H9 (cell line): ENCODE data around the gene PNRC2. TPM values are rescaled to one million over a fixed set of nuclear protein-coding genes. Genes with fewer than 3 reads are reported as not detected.

ENCODE experiments used
- DNase-seq: peaks from one replicate; pipeline ENCODE4 v3.0.0-alpha.2; 2017
- H2AFZ ChIP-seq: one replicate; pipeline ENCODE4 v1.6.1; 2013; ENCODE audit warnings: mild to moderate bottlenecking, low read length, control low read depth, moderate library complexity
- H2AK5ac ChIP-seq: 2 replicates; pipeline ENCODE4 v1.6.1; 2013; ENCODE audit warnings: low read length, control low read depth, mixed read lengths; ENCODE audit not compliant: insufficient read length
- H2BK120ac ChIP-seq: one replicate; pipeline ENCODE4 v1.6.1; 2013; ENCODE audit warnings: low read depth, mild to moderate bottlenecking, low read length, control low read depth, inconsistent platforms; ENCODE audit not compliant: poor library complexity, severe bottlenecking
- H2BK12ac ChIP-seq: 2 replicates; pipeline ENCODE4 v1.6.1; 2013; ENCODE audit warnings: low read length, control low read depth, mixed read lengths, low read depth; ENCODE audit not compliant: insufficient read length
- H2BK15ac ChIP-seq: 2 replicates; pipeline ENCODE4 v1.6.1; 2013; ENCODE audit warnings: low read depth, low read length, control low read depth
- H2BK20ac ChIP-seq: one replicate; pipeline ENCODE4 v1.6.1; 2013; ENCODE audit warnings: low read depth, mild to moderate bottlenecking, low read length, control low read depth, inconsistent platforms; ENCODE audit not compliant: poor library complexity, severe bottlenecking
- H2BK5ac ChIP-seq: 2 replicates; pipeline ENCODE4 v1.6.1; 2013; ENCODE audit warnings: low read length, control low read depth, mixed read lengths; ENCODE audit not compliant: insufficient read length
- H3K14ac ChIP-seq: 2 replicates; pipeline ENCODE4 v1.6.1; 2013; ENCODE audit warnings: low read length, control low read depth; ENCODE audit not compliant: insufficient read depth
- H3K18ac ChIP-seq: 2 replicates; pipeline ENCODE4 v1.6.1; 2013; ENCODE audit warnings: low read depth, mild to moderate bottlenecking, mixed read lengths, low read length, control low read depth; ENCODE audit not compliant: insufficient read length
- H3K23ac ChIP-seq: 2 replicates; pipeline ENCODE4 v1.6.1; 2013; ENCODE audit warnings: low read length, control low read depth, mixed read lengths, low read depth; ENCODE audit not compliant: insufficient read length
- H3K23me2 ChIP-seq: 2 replicates; pipeline ENCODE4 v1.6.1; 2013; ENCODE audit warnings: low read depth, mild to moderate bottlenecking, mixed read lengths, low read length, control low read depth; ENCODE audit not compliant: insufficient read length, poor library complexity, severe bottlenecking
- H3K27ac ChIP-seq: 2 replicates; pipeline ENCODE4 v1.5.1; 2013; ENCODE audit warnings: low read length, control low read depth, mixed read lengths, low read depth; ENCODE audit not compliant: insufficient read length
- H3K27me3 ChIP-seq: 2 replicates; pipeline ENCODE4 v1.6.1; 2013; ENCODE audit warnings: low read length, control low read depth, inconsistent platforms; ENCODE audit not compliant: insufficient read depth
- H3K4ac ChIP-seq: 2 replicates; pipeline ENCODE4 v1.6.1; 2013; ENCODE audit warnings: low read depth, mild to moderate bottlenecking, control low read depth, inconsistent platforms, low read length, moderate library complexity
- H3K4me1 ChIP-seq: 2 replicates; pipeline ENCODE4 v1.6.1; 2013; ENCODE audit warnings: low read length, control low read depth, inconsistent platforms; ENCODE audit not compliant: insufficient read depth
- H3K4me2 ChIP-seq: 2 replicates; pipeline ENCODE4 v1.6.1; 2013; ENCODE audit warnings: low read length, control low read depth, mixed read lengths; ENCODE audit not compliant: insufficient read length, insufficient read depth
- H3K56ac ChIP-seq: 2 replicates; pipeline ENCODE4 v1.6.1; 2013; ENCODE audit warnings: low read depth, mild to moderate bottlenecking, mixed read lengths, low read length, control low read depth; ENCODE audit not compliant: insufficient read length
- H3K79me1 ChIP-seq: 2 replicates; pipeline ENCODE4 v1.6.1; 2013; ENCODE audit warnings: low read depth, mild to moderate bottlenecking, moderate library complexity, low read length, control low read depth, inconsistent platforms; ENCODE audit not compliant: insufficient read depth, poor library complexity, severe bottlenecking
- H3K79me2 ChIP-seq: 2 replicates; pipeline ENCODE4 v1.6.1; 2013; ENCODE audit warnings: low read length, control low read depth, inconsistent platforms; ENCODE audit not compliant: insufficient read depth
- H3K9ac ChIP-seq: 2 replicates; pipeline ENCODE4 v1.6.1; 2013; ENCODE audit warnings: low read length, control low read depth, mixed read lengths; ENCODE audit not compliant: insufficient read length; ENCODE audit errors: extremely low read depth
- H3K9me3 ChIP-seq: one replicate; pipeline ENCODE4 v1.6.1; 2013; ENCODE audit warnings: low read depth, low read length, inconsistent platforms; ENCODE audit not compliant: control insufficient read depth
- H3T11ph ChIP-seq: one replicate; pipeline ENCODE4 v1.6.1; 2013; ENCODE audit warnings: mild to moderate bottlenecking, low read length, control low read depth, inconsistent platforms
- H4K20me1 ChIP-seq: one replicate; pipeline ENCODE4 v1.6.1; 2013; ENCODE audit not compliant: control insufficient read depth, insufficient read length, insufficient read depth
- H4K5ac ChIP-seq: 2 replicates; pipeline ENCODE4 v1.6.1; 2013; ENCODE audit warnings: low read depth, mild to moderate bottlenecking, mixed read lengths, low read length, control low read depth; ENCODE audit not compliant: insufficient read length
- H4K8ac ChIP-seq: replicated peaks from 2 replicates; pipeline ENCODE4 v1.6.1; 2013; ENCODE audit warnings: low read length, control low read depth, mixed read lengths, low read depth; ENCODE audit not compliant: insufficient read length
- H4K91ac ChIP-seq: 2 replicates; pipeline ENCODE4 v1.6.1; 2013; ENCODE audit warnings: low read depth, mild to moderate bottlenecking, moderate library complexity, mixed read lengths, low read length, control low read depth; ENCODE audit not compliant: insufficient read length
- H3K27ac Mint-ChIP-seq, 3 experiments: 2 replicates in 2 of 3; 3 replicates in 1 of 3; pipeline ENCODE4 v1.8.0; 2020 to 2021; ENCODE audit warnings: mixed read lengths in 3 of 3, mild to moderate bottlenecking in 1 of 3, moderate library complexity in 1 of 3
- H3K27me3 Mint-ChIP-seq: 2 replicates; pipeline ENCODE4 v1.8.0; 2021; ENCODE audit warnings: low read depth, mild to moderate bottlenecking, moderate library complexity, mixed read lengths
- H3K36me3 Mint-ChIP-seq, 3 experiments: 2 replicates in 2 of 3; 3 replicates in 1 of 3; pipeline ENCODE4 v1.8.0; 2020 to 2021; ENCODE audit warnings: low read depth in 3 of 3, mixed read lengths in 3 of 3; ENCODE audit not compliant: insufficient read depth in 1 of 3
- H3K4me1 Mint-ChIP-seq, 2 experiments: 2 replicates each; pipeline ENCODE4 v1.8.0; 2020; ENCODE audit warnings: mixed read lengths in 2 of 2
- H3K4me3 Mint-ChIP-seq, 2 experiments: 2 replicates in 1 of 2; 3 replicates in 1 of 2; pipeline ENCODE4 v1.8.0; 2020 to 2021; ENCODE audit warnings: mild to moderate bottlenecking in 2 of 2, mixed read lengths in 2 of 2, moderate library complexity in 1 of 2
- H3K9me3 Mint-ChIP-seq, 2 experiments: 2 replicates in 1 of 2; 3 replicates in 1 of 2; pipeline ENCODE4 v1.8.0; 2020; ENCODE audit warnings: mild to moderate bottlenecking in 2 of 2, mixed read lengths in 2 of 2, moderate library complexity in 1 of 2
- WGBS: extraction: QIAGEN DNeasy Blood & Tissue Kit; methylation state at CpG from one replicate; pipeline ENCODE4 v1.1.7; 2013; ENCODE audit warnings: missing lambda C conversion rate, low lambda C conversion rate, mixed read lengths; ENCODE audit not compliant: insufficient read length; ENCODE audit errors: extremely low coverage; 5-methylcytosine and 5-hydroxymethylcytosine counted together
- total RNA-seq: library from RNA; stranded (reverse); gene quantifications from 2 replicates; pipeline ENCODE4 v1.2.1, GENCODE V29; 2021
- TF ChIP-seq, protein P1 (sequence below): fragments of 200-600 bp; sonication (generic); conservative IDR thresholded peaks from 3 replicates; pipeline ENCODE4 v1.8.0; 2021; ENCODE audit warnings: antibody characterized with exemption, mild to moderate bottlenecking

The PNRC2 gene
- total RNA-seq, 1 experiment from 2014 or later: 87.6 TPM

- H2BK20ac ChIP-seq: no peak overlapping the region
- H3K27ac ChIP-seq: no peak overlapping the region
- H3K23ac ChIP-seq: no peak overlapping the region
- H2AFZ ChIP-seq: no peak overlapping the region
- H2BK12ac ChIP-seq: no peak overlapping the region
- no peaks in the 10 kb centered on the region for H3K23me2 ChIP-seq
- H3K79me1 ChIP-seq: no peaks in the 10 kb centered on the region
- WGBS: no CpG with 5 or more reads among the region's 3 CpGs
- no peaks in the 10 kb centered on the region for H4K20me1 ChIP-seq
- no peak overlapping the region for H2AK5ac ChIP-seq
- H3K4me1 ChIP-seq: 0 out of 2 replicates have a peak, but pooled peaks cover 4% of the 10 kb centered on the region
- no peak overlapping the region for H4K5ac ChIP-seq
- H3K4ac ChIP-seq: no peak overlapping the region
- no peak overlapping the region for H2BK15ac ChIP-seq
- H3K27ac Mint-ChIP-seq: no peak overlapping the region
- H3K4me3 Mint-ChIP-seq: no peak overlapping the region
- H3K14ac ChIP-seq: no peak overlapping the region
- H3K27me3 Mint-ChIP-seq: no peaks in the 10 kb centered on the region; the same call in 1 of the 2 replicates
- no peak for DNase-seq
- H3T11ph ChIP-seq: no peak overlapping the region
- no peaks in the 10 kb centered on the region for H3K79me2 ChIP-seq
- no peak overlapping the region for H3K4me2 ChIP-seq
- no peak overlapping the region for H2BK5ac ChIP-seq
- H3K9me3 Mint-ChIP-seq: no peaks in the 10 kb centered on the region
- H3K27me3 ChIP-seq: no peaks in the 10 kb centered on the region
- H4K91ac ChIP-seq: no peak overlapping the region
- H3K56ac ChIP-seq: no peak overlapping the region
- TF ChIP-seq, protein P1, sequence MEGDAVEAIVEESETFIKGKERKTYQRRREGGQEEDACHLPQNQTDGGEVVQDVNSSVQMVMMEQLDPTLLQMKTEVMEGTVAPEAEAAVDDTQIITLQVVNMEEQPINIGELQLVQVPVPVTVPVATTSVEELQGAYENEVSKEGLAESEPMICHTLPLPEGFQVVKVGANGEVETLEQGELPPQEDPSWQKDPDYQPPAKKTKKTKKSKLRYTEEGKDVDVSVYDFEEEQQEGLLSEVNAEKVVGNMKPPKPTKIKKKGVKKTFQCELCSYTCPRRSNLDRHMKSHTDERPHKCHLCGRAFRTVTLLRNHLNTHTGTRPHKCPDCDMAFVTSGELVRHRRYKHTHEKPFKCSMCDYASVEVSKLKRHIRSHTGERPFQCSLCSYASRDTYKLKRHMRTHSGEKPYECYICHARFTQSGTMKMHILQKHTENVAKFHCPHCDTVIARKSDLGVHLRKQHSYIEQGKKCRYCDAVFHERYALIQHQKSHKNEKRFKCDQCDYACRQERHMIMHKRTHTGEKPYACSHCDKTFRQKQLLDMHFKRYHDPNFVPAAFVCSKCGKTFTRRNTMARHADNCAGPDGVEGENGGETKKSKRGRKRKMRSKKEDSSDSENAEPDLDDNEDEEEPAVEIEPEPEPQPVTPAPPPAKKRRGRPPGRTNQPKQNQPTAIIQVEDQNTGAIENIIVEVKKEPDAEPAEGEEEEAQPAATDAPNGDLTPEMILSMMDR: no peak
- no peak overlapping the region for H2BK120ac ChIP-seq
- no peak overlapping the region for H3K9ac ChIP-seq
- peaks cover 15 to 17% of the 10 kb centered on the region in 2 experiments for H3K4me1 Mint-ChIP-seq
- no peak overlapping the region for H3K18ac ChIP-seq
- H3K36me3 Mint-ChIP-seq: no peaks in the 10 kb centered on the region
- no peak overlapping the region for H4K8ac ChIP-seq
- no peaks in the 10 kb centered on the region for H3K9me3 ChIP-seq
Measured at GRCh38 chr1:23953020-23953419, 6.6 kb upstream of the PNRC2 start.
